Non-pigmented ciliary epithelial cell (primary cell): ENCODE results near the gene KLK12.

Experiments used
- DNase-seq: peaks from one replicate; pipeline ENCODE4 v3.0.0-alpha.2; 2010; ENCODE audit warnings: low read depth

KLK12 gene

GRCh38 chr19:50981587-50982146 is 53.1 kb downstream of the KLK12 start:
- no peak for DNase-seq

GRCh38 chr19:50980208-50980607 is 54.6 kb downstream of the KLK12 start:
- no peak for DNase-seq

GRCh38 chr19:50979758-50980157 is 55.0 kb downstream of the KLK12 start:
- no peak for DNase-seq
